Gastrocnemius medialis (tissue), 4 donors: Measurements from ENCODE around the gene TGFBR2. TPM values are rescaled to one million over a fixed set of nuclear protein-coding genes. Genes with fewer than 3 reads are reported as not detected.

Experiments
- ATAC-seq, 2 donors: fragments of 150-250 bp; one replicate each; pipeline ENCODE4 v1.9.1; 2016
- DNase-seq, 2 donors: peaks; one replicate each; pipeline ENCODE4 v3.0.0-alpha.2; 2019
- H3K27ac ChIP-seq, 4 donors: fragments of 200-600 bp; sonication (generic); 1 replicate in 1 of 4; 2 replicates in 3 of 4; pipeline ENCODE4 v1.5.1; 2016 to 2018; ENCODE audit warnings: mild to moderate bottlenecking in 2 of 4, moderate library complexity in 1 of 4
- H3K27me3 ChIP-seq, 3 donors: fragments of 200-600 bp; sonication (generic) in 2 of 3; 1 replicate in 1 of 3; 2 replicates in 2 of 3; pipeline versions ENCODE4 v1.5.1 to v1.6.0; 2016 to 2019; ENCODE audit warnings: mild to moderate bottlenecking in 1 of 3, moderate library complexity in 1 of 3
- H3K36me3 ChIP-seq, 2 donors: fragments of 200-600 bp; sonication (generic) in 1 of 2; one replicate each; pipeline ENCODE4 v1.5.1; 2017 to 2018
- H3K4me1 ChIP-seq, 2 donors: fragments of 200-600 bp; sonication (generic) in 1 of 2; one replicate each; pipeline ENCODE4 v1.5.1; 2016 to 2017; ENCODE audit warnings: mild to moderate bottlenecking in 2 of 2
- H3K4me3 ChIP-seq, 4 donors: fragments of 200-600 bp; sonication (generic) in 3 of 4; 1 replicate in 1 of 4; 2 replicates in 3 of 4; pipeline ENCODE4 v1.5.1; 2016 to 2019; ENCODE audit warnings: mild to moderate bottlenecking in 2 of 4
- H3K9me3 ChIP-seq, 3 donors: fragments of 200-600 bp; sonication (generic) in 2 of 3; 1 replicate in 1 of 3; 2 replicates in 2 of 3; pipeline ENCODE4 v1.5.1; 2016 to 2019
- CTCF ChIP-seq, 5 experiments: fragments of 450-650 bp in 3 of 5; fragments of 200-600 bp in 2 of 5; sonication (generic) in 2 of 5; IDR thresholded peaks in 4 of 5; conservative IDR thresholded peaks in 1 of 5; 1 replicate in 4 of 5; 2 replicates in 1 of 5; pipeline ENCODE4 v1.5.1; 2016 to 2019; ENCODE audit warnings: antibody characterized with exemption in 5 of 5, mild to moderate bottlenecking in 3 of 5, moderate library complexity in 3 of 5
- POLR2A ChIP-seq, 2 donors: fragments of 450-650 bp; IDR thresholded peaks; one replicate each; pipeline ENCODE4 v1.6.1; 2017; ENCODE audit warnings: antibody characterized with exemption in 2 of 2, mild to moderate bottlenecking in 2 of 2, moderate library complexity in 2 of 2
- in situ Hi-C, 4 donors: fragments of 200-750 bp; cut with MboI; loops; one replicate each; pipeline versions ENCODE4 v1.15.0 to v1.8.0; 2017; ENCODE audit warnings: low sequenced_read_pairs in 4 of 4
- intact Hi-C: fragments of 100-400 bp; cut with DNase I; formaldehyde crosslinking; loops from one replicate; pipeline ENCODE4 v1.15.1; 2023; ENCODE audit warnings: low total_unique reads
- total RNA-seq, 4 donors: library from RNA; depleted of rRNA; stranded (reverse); fragments of >200 nt; gene quantifications; one replicate each; pipeline versions ENCODE4 v1.1.0 to v1.2.3, GENCODE V29; 2016

The TGFBR2 gene
- total RNA-seq, 4 donors from 2014 or later = 38.3 to 53.8 (median 47.2) TPM

- H3K36me3 ChIP-seq = peaks cover 0 to 8% of the 10 kb centered on the region in 2 donors
- TF ChIP-seq CTCF (IDR thresholded peaks at IDR 0.05 in 4 of 5, conservative IDR thresholded peaks at IDR 0.05 in 1 of 5) (no peak), POLR2A (IDR thresholded peaks at IDR 0.05) (no peak)
- ATAC-seq (no peak), DNase-seq (no peak)
- H3K27ac ChIP-seq = peak overlapping the region in 2 of 4 donors; percentile 53 to 56
- in situ Hi-C loops (loop anchor here in 2 of 4 donors (25.0 kb wide), 2 partner anchors 176 to 651 kb away; no protein-coding TSS in a partner anchor), intact Hi-C loops (no loop called here)
- H3K9me3 ChIP-seq = no peaks in the 10 kb centered on the region
- H3K27me3 ChIP-seq = no peaks in the 10 kb centered on the region
- no peak overlapping the region for H3K4me3 ChIP-seq
- H3K4me1 ChIP-seq = peaks cover 30 to 43% of the 10 kb centered on the region in 2 donors
Measured at GRCh38 chr3:30687930-30688570, 81.6 kb downstream of the TGFBR2 start.

GRCh38 chr3:30688776-30689641 is 82.6 kb downstream of the TGFBR2 start:
- intact Hi-C loops (no loop called here), in situ Hi-C loops (loop anchor here in 2 of 4 donors (25.0 kb wide), 2 partner anchors 177 to 652 kb away; no protein-coding TSS in a partner anchor)
- Histone ChIP-seq H3K27ac (peak overlapping the region; percentile 11 to 58 (median 54)), H3K9me3 (no peaks in the 10 kb centered on the region), H3K4me1 (peaks cover 28 to 35% of the 10 kb centered on the region in 2 donors), H3K4me3 (no peak overlapping the region), H3K36me3 (peaks cover 0 to 8% of the 10 kb centered on the region in 2 donors), H3K27me3 (no peaks in the 10 kb centered on the region)
- DNase-seq = no peak
- ATAC-seq = no peak
- TF ChIP-seq POLR2A (IDR thresholded peaks at IDR 0.05) (no peak), CTCF (IDR thresholded peaks at IDR 0.05 in 4 of 5, conservative IDR thresholded peaks at IDR 0.05 in 1 of 5) (no peak)

- peaks cover 0 to 8% of the 10 kb centered on the region in 2 donors for H3K36me3 ChIP-seq
- DNase-seq (no peak), ATAC-seq (no peak)
- no peaks in the 10 kb centered on the region for H3K9me3 ChIP-seq
- no peak overlapping the region for H3K4me3 ChIP-seq
- intact Hi-C loops (loop anchor here (10.0 kb wide), 3 partner anchors 175 to 485 kb away; no protein-coding TSS in a partner anchor), in situ Hi-C loops (loop anchor here in 3 of 4 donors (10.0 to 25.0 kb wide), 4 partner anchors 178 to 653 kb away; no protein-coding TSS in a partner anchor)
- no peak overlapping the region for H3K27ac ChIP-seq
- H3K27me3 ChIP-seq = no peaks in the 10 kb centered on the region
- H3K4me1 ChIP-seq = peaks cover 25 to 34% of the 10 kb centered on the region in 2 donors
- no peak for TF ChIP-seq CTCF (IDR thresholded peaks at IDR 0.05 in 4 of 5, conservative IDR thresholded peaks at IDR 0.05 in 1 of 5)
- no peak for TF ChIP-seq POLR2A (IDR thresholded peaks at IDR 0.05)
Measured at GRCh38 chr3:30690199-30690598, 83.8 kb downstream of the TGFBR2 start.

GRCh38 chr3:30691249-30691880 is 85.0 kb downstream of the TGFBR2 start:
- in situ Hi-C loops = loop anchor here in 3 of 4 donors (10.0 to 25.0 kb wide), 4 partner anchors 179 to 654 kb away; no protein-coding TSS in a partner anchor
- no peak for ATAC-seq
- H3K4me1 ChIP-seq = peaks cover 34 to 40% of the 10 kb centered on the region in 2 donors

More at GRCh38 chr3:30691249-30691880, 85.0 kb downstream of the TGFBR2 start:
- H3K4me3 ChIP-seq = no peak overlapping the region
- DNase-seq = no peak
- H3K27ac ChIP-seq = peak overlapping the region in 2 of 4 donors; percentile 6 to 8
- peaks cover 0 to 8% of the 10 kb centered on the region in 2 donors for H3K36me3 ChIP-seq
- intact Hi-C loops = loop anchor here (10.0 kb wide), 3 partner anchors 177 to 487 kb away; no protein-coding TSS in a partner anchor
- no peaks in the 10 kb centered on the region for H3K9me3 ChIP-seq
- no peak for TF ChIP-seq POLR2A (IDR thresholded peaks at IDR 0.05)
- TF ChIP-seq CTCF (IDR thresholded peaks at IDR 0.05 in 4 of 5, conservative IDR thresholded peaks at IDR 0.05 in 1 of 5) = no peak
- H3K27me3 ChIP-seq = no peaks in the 10 kb centered on the region
